HG02885 (cell line): ENCODE measurements around the gene TCP11X2.
"Not testable (repeated sequence)": the region's sequence is repeated elsewhere in the genome, so short reads cannot be mapped to it uniquely, and the experiment has no call there.

Experiments
- ATAC-seq: cut with Tn5 transposase; IDR thresholded peaks from one replicate; pipeline ENCODE4 v1.9.1; 2021; ENCODE audit warnings: mild to moderate bottlenecking; ENCODE audit not compliant: unreplicated experiment, poor library complexity

Gene TCP11X2

GRCh38 chrX:102471762-102472220 is at the start of gene TCP11X2:
Gene TCP11X2, minus strand, starts transcription at chrX:102471812.
- ATAC-seq, result not testable (repeated sequence)

- ATAC-seq, result no peak
Measured at GRCh38 chrX:102517326-102517725, 45.7 kb upstream of the TCP11X2 start.

- ATAC-seq, result peak; percentile 94
Measured at GRCh38 chrX:102515975-102516941, 44.6 kb upstream of the TCP11X2 start, which contains the start of gene TMSB15A. Gene TMSB15A, minus strand, starts transcription at chrX:102516739.

- ATAC-seq, result no peak
Measured at GRCh38 chrX:102514536-102514935, 42.9 kb upstream of the TCP11X2 start.

- ATAC-seq, result no peak
Measured at GRCh38 chrX:102498732-102499131, 27.1 kb upstream of the TCP11X2 start.

GRCh38 chrX:102491766-102492165 is 20.2 kb upstream of the TCP11X2 start:
- ATAC-seq, result no peak

- not testable (repeated sequence) for ATAC-seq
Measured at GRCh38 chrX:102478765-102479164, 7.2 kb upstream of the TCP11X2 start.

- ATAC-seq, result peak; percentile 63
Measured at GRCh38 chrX:102470215-102470614, 1.4 kb downstream of the TCP11X2 start.

GRCh38 chrX:102458615-102459014 is 13.0 kb downstream of the TCP11X2 start:
- not testable (repeated sequence) for ATAC-seq

GRCh38 chrX:102439908-102440307 is 31.7 kb downstream of the TCP11X2 start, which contains the start of gene NXF2B:
Gene NXF2B, minus strand, starts transcription at chrX:102440008. Its CDS starts 59,972 bp downstream, at chrX:102380036.
- not testable (repeated sequence) for ATAC-seq

- not testable (repeated sequence) for ATAC-seq
Measured at GRCh38 chrX:102414493-102414892, 57.1 kb downstream of the TCP11X2 start.
